SU-DHL-6 (cell line): ENCODE data around the gene GRID1.

ENCODE experiments used
- H2AFZ ChIP-seq: fragments of 200-600 bp; sonication (generic); 2 replicates; pipeline ENCODE4 v1.6.1; 2014; ENCODE audit warnings: low read depth, mild to moderate bottlenecking, moderate library complexity, mixed read lengths, antibody characterized with exemption, low read length; ENCODE audit not compliant: severe bottlenecking
- H3F3A ChIP-seq: fragments of 200-600 bp; shearing (Covaris generic); 2 replicates; pipeline ENCODE4 v1.6.0; 2016; ENCODE audit warnings: antibody characterized with exemption, mild to moderate bottlenecking; ENCODE audit not compliant: insufficient read depth
- H3K27ac ChIP-seq: fragments of 200-600 bp; sonication (generic); 2 replicates; pipeline ENCODE4 v1.5.1; 2016; ENCODE audit warnings: low read depth, mild to moderate bottlenecking, low read length, moderate library complexity, mixed read lengths
- H3K27me3 ChIP-seq: fragments of 200-600 bp; sonication (generic), shearing (Covaris generic); 2 replicates; pipeline ENCODE4 v1.6.0; 2014; ENCODE audit warnings: mild to moderate bottlenecking, low read length
- H3K36me3 ChIP-seq: fragments of 200-600 bp; sonication (generic); 2 replicates; pipeline ENCODE4 v1.6.1; 2014; ENCODE audit warnings: mild to moderate bottlenecking, low read length, mixed read lengths
- H3K4me2 ChIP-seq: fragments of 300-600, 200-600 bp; shearing (Covaris generic), sonication (generic); 2 replicates; pipeline ENCODE4 v1.6.0; 2014; ENCODE audit warnings: low read length, low read depth, mild to moderate bottlenecking; ENCODE audit not compliant: poor library complexity, severe bottlenecking
- H3K4me3 ChIP-seq: fragments of 200-600 bp; sonication (generic); 2 replicates; pipeline ENCODE4 v1.5.1; 2014; ENCODE audit warnings: antibody characterized with exemption, low read length, mild to moderate bottlenecking, mixed read lengths; ENCODE audit not compliant: insufficient read depth, poor library complexity, severe bottlenecking
- H3K79me2 ChIP-seq: fragments of 200-600 bp; sonication (generic); 2 replicates; pipeline ENCODE4 v1.6.1; 2014; ENCODE audit warnings: mild to moderate bottlenecking, low read length, moderate library complexity; ENCODE audit not compliant: insufficient read depth
- H3K9ac ChIP-seq: fragments of 200-600 bp; sonication (generic); 2 replicates; pipeline ENCODE4 v1.7.0; 2014; ENCODE audit warnings: mild to moderate bottlenecking, low read length
- H3K9me2 ChIP-seq: fragments of 200-600 bp; sonication (generic); replicated peaks from 2 replicates; pipeline ENCODE4 v1.6.1; 2014; ENCODE audit warnings: low read length; ENCODE audit not compliant: insufficient read depth
- H3K9me3 ChIP-seq: fragments of 200-600 bp; sonication (generic); 2 replicates; pipeline ENCODE4 v1.6.1; 2014; ENCODE audit warnings: low read length, mixed read lengths; ENCODE audit not compliant: insufficient read depth
- H4K20me1 ChIP-seq: fragments of 200-600 bp; sonication (generic); 2 replicates; pipeline ENCODE4 v1.6.1; 2014; ENCODE audit warnings: low read depth, mild to moderate bottlenecking, antibody characterized with exemption, low read length, moderate library complexity, mixed read lengths
- EZH2phosphoT487 ChIP-seq: fragments of 200-600 bp; sonication (generic), shearing (Covaris generic); conservative IDR thresholded peaks from 2 replicates; pipeline ENCODE4 v1.6.1; 2018; ENCODE audit warnings: mild to moderate bottlenecking, antibody characterized with exemption, low read length, moderate library complexity, mixed read lengths
- TF ChIP-seq, protein P1 (sequence below): fragments of 200-600 bp; sonication (generic); IDR thresholded peaks from one replicate; pipeline ENCODE4 v1.5.1; 2017; ENCODE audit warnings: antibody characterized with exemption, mild to moderate bottlenecking, low read length, moderate library complexity; ENCODE audit not compliant: insufficient read depth, poor library complexity, severe bottlenecking

Gene GRID1

DNA sequence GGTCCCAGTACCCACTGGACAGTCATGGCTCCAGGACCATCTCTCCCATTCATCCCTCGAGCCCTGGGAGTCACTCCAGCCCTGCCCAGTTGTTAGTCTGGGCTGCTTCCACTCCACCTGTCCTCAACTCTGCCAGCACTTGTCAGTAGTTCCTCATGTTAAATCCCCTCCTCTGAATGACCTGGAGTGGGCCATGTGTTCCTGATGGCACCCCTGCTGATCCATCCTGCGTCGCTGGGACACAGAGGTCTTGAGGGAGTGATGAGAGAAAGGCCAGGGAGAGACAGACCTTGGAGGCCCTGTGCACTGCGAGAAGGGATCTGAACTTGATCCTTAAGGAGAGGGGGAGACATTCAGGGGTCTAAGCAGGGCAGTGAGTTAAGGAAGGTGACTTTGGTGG lies 174.9 kb downstream of the GRID1 start:
- no peak overlapping the region for H3K9ac ChIP-seq
- no peak for TF ChIP-seq EZH2phosphoT487
- TF ChIP-seq, protein P1, sequence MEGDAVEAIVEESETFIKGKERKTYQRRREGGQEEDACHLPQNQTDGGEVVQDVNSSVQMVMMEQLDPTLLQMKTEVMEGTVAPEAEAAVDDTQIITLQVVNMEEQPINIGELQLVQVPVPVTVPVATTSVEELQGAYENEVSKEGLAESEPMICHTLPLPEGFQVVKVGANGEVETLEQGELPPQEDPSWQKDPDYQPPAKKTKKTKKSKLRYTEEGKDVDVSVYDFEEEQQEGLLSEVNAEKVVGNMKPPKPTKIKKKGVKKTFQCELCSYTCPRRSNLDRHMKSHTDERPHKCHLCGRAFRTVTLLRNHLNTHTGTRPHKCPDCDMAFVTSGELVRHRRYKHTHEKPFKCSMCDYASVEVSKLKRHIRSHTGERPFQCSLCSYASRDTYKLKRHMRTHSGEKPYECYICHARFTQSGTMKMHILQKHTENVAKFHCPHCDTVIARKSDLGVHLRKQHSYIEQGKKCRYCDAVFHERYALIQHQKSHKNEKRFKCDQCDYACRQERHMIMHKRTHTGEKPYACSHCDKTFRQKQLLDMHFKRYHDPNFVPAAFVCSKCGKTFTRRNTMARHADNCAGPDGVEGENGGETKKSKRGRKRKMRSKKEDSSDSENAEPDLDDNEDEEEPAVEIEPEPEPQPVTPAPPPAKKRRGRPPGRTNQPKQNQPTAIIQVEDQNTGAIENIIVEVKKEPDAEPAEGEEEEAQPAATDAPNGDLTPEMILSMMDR = no peak
- H3F3A ChIP-seq = no peaks in the 10 kb centered on the region
- H3K4me2 ChIP-seq = no peak overlapping the region
- no peaks in the 10 kb centered on the region for H3K36me3 ChIP-seq
- H3K4me3 ChIP-seq = no peak overlapping the region
- H3K9me2 ChIP-seq = no peaks in the 10 kb centered on the region
- H2AFZ ChIP-seq = no peak overlapping the region
- H3K27me3 ChIP-seq = no peaks in the 10 kb centered on the region
- no peaks in the 10 kb centered on the region for H4K20me1 ChIP-seq
- no peak overlapping the region for H3K27ac ChIP-seq
- H3K79me2 ChIP-seq = no peaks in the 10 kb centered on the region
- H3K9me3 ChIP-seq = no peaks in the 10 kb centered on the region

DNA sequence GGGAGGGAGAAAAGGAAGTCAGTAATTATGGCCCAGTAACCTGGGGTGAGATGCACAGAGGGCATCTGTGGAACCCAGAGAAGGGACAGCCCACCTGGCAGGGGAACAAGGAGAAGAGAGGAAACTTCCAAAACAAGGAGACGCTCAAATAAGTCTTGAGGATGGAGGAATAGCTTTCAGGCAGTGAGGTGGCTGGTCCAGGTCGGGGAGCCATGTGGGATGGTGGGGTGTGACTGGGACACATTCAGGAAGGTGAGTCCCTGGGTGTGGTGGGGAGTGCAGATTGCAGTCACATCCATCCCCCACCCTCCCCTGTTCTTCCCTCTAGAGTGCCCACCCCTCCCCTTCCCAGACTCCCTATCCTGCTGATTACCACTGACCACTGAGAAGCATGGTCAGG lies 175.4 kb downstream of the GRID1 start:
- H3K79me2 ChIP-seq = no peaks in the 10 kb centered on the region
- H3K27me3 ChIP-seq = no peaks in the 10 kb centered on the region
- no peaks in the 10 kb centered on the region for H3K9me2 ChIP-seq
- H2AFZ ChIP-seq = no peak overlapping the region
- H3K9ac ChIP-seq = no peak overlapping the region
- H3K4me3 ChIP-seq = no peak overlapping the region
- no peaks in the 10 kb centered on the region for H3K9me3 ChIP-seq
- no peak overlapping the region for H3K4me2 ChIP-seq
- H3K36me3 ChIP-seq = no peaks in the 10 kb centered on the region
- H3K27ac ChIP-seq = no peak overlapping the region
- H4K20me1 ChIP-seq = no peaks in the 10 kb centered on the region
- TF ChIP-seq, protein P1 = no peak
- no peak for TF ChIP-seq EZH2phosphoT487
- no peaks in the 10 kb centered on the region for H3F3A ChIP-seq

DNA sequence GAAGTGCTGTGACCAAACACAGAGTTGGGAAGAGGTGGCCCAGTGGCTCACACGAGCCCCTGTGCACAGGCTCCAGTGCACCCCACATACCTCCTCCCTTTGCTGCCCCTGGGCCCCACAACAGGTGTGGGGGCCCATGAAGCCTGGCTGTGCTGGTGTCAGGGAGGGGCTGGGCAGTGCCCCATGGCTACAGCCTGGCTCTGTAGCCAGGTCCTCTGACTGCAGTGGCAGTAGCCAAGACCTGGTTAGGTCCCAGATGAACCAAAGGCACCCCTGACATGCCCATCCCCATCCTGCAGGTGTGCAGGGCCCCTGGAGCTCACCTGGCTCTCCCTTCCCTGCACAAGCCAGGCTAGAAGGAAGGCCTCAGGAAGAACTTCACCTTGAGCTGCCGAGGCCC lies 176.3 kb downstream of the GRID1 start:
- no peaks in the 10 kb centered on the region for H3K79me2 ChIP-seq
- no peaks in the 10 kb centered on the region for H3K36me3 ChIP-seq
- H3K27me3 ChIP-seq = no peaks in the 10 kb centered on the region
- H3K9ac ChIP-seq = no peak overlapping the region
- no peaks in the 10 kb centered on the region for H3K9me2 ChIP-seq
- no peak for TF ChIP-seq EZH2phosphoT487
- TF ChIP-seq, protein P1 = no peak
- H3K4me3 ChIP-seq = no peak overlapping the region
- no peaks in the 10 kb centered on the region for H4K20me1 ChIP-seq
- H3F3A ChIP-seq = no peaks in the 10 kb centered on the region
- H3K4me2 ChIP-seq = no peak overlapping the region
- H2AFZ ChIP-seq = no peak overlapping the region
- H3K9me3 ChIP-seq = no peaks in the 10 kb centered on the region
- no peak overlapping the region for H3K27ac ChIP-seq

DNA sequence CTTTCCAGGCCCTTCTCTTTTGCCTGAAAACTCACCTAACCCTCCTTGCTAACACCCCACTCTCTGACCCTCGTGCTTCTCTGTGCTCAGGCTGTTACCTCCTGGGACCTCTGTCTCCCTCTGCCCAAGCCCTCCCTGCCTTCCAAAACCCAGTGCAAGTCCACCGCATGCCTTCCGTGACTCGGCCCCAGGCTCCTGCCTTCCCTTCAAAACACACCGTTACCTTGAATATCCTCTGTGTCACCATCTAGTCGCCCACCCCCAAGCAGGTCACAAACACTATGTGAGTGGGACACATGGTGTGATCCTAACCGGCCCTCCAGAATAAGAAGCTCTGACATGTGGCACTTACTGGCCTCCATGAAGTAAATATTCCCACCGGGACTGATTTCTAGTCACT lies 176.7 kb downstream of the GRID1 start:
- TF ChIP-seq EZH2phosphoT487 = no peak
- TF ChIP-seq, protein P1 = no peak
- no peak overlapping the region for H3K27ac ChIP-seq
- H2AFZ ChIP-seq = no peak overlapping the region
- H3F3A ChIP-seq = no peaks in the 10 kb centered on the region
- H3K36me3 ChIP-seq = no peaks in the 10 kb centered on the region
- H3K79me2 ChIP-seq = no peaks in the 10 kb centered on the region
- no peak overlapping the region for H3K4me3 ChIP-seq
- no peaks in the 10 kb centered on the region for H4K20me1 ChIP-seq
- no peak overlapping the region for H3K4me2 ChIP-seq
- H3K27me3 ChIP-seq = no peaks in the 10 kb centered on the region
- H3K9me2 ChIP-seq = no peaks in the 10 kb centered on the region
- H3K9ac ChIP-seq = no peak overlapping the region
- H3K9me3 ChIP-seq = no peaks in the 10 kb centered on the region
